ENCODE results near the gene HOXD8.

The HOXD8 gene

DNA sequence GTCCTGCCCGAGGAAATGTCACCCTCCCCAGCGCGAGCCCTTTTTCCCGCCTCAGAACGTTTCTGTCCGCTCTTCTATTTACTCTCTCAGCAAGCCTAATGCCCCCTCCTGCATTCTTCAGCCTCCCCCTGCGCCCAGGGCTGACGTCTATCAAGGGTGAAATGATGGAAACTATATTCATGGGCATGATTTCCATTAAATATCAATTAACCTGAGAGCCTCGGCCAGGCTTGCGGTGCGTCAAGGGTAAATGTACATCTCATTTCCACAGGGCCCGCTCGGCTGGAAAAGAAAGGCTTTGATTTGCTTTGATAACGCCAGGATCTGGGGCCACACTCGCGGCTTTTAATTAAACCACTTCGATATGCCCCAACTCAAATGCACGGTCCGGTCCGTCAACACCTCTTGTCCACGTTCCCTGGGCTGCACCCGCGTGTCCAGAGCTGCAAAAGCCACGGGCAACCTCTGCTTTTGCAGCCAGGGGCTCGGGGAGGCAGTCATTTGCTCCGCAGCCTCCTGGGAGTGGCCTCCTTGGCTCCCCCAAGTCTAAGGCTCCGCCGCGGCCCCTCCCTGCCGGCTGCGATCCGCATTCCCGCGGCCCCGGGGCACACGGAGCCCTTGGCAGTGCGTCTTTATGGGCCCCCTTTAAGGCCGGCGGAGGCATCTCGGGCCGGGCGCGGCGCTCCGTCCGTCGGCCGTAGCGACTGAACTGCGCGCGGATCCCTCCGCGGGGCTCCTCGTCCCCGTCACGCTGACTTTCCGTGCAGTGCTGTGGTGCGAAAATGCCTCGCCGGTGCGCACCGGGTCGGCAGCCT, at the start of gene HOXD8:
Gene HOXD8 (plus strand): TSS at position 724 of the 815 bp plus-strand sequence. CDS start 662 bp downstream, outside the sequence.
- no peak for DNase-seq

DNA sequence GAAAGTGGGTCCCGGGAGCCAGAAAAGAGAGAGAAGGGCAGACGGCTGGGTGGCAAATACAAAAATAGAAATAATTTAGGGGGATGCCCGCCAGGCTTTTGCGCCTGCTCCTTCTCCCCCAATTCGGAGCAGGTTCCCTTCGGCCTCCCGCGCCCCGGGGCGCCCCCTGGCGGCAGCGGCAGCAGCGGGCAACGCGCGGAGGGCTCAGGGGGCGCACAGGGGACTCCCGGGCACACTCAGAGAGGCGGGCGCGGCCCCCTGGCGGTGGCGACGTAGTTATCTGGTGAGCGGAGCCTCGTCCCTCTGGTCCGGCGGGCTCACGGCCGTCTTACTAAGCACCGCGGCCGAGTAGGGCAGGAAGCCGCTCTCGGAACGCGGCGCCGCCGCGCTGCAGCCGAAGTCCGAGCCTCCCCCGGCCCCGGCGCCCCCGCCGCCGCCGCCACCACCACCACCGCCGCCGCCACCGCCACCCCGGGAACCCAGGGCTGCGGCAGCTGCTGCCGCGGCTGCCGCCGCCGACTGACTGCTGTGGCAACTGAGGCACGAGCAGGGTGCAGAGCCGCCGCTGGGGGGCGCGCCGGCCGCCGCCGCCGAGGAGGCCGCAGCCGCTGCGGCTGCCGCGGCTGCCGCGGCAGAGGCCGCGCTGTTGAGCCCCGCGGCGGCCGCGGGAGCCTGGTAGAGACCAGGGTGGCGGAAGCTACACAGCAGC, 49.5 kb upstream of the HOXD8 start:
- peak; percentile 86 for DNase-seq

DNA sequence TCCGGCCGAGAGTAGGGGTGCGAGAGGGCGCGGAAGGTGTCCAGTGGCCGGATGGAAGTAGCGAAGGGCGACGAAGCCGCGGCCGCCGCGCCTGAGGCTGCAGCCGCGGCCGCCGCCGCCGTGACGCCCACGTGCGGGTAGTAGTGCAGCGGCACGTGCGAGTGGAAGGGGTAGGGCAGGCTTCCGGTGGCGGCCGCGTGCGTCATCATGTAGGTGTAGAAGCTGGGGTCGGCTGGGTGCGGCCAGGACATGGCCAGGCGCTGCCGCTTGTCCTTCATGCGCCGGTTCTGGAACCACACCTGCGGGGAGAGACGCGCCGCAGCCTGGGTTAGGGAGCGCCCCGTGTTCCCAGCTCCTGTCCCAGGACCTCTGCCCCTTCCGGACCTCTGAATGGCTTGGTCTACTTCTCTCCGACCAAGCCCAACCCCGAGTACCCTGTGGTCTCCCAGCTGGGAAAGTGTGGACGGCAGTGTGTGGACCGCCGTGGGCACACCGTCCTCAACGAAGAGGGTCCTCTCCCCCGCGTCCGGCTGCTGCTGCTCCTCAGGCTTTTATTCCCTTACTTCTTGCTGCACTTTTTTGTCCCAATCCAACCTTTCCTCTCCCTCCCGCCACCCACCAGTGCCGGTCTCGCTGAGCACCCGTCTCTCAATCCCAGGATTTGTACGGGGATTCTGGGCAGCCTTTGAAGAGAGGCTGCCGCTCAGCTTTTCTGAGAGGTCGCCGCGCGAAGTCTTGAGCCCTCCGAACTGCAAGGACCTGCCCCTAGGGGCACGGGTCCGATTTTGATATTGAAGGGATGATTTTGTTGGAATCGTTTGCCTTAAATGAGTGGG, 48.7 kb upstream of the HOXD8 start:
- no peak for DNase-seq

DNA sequence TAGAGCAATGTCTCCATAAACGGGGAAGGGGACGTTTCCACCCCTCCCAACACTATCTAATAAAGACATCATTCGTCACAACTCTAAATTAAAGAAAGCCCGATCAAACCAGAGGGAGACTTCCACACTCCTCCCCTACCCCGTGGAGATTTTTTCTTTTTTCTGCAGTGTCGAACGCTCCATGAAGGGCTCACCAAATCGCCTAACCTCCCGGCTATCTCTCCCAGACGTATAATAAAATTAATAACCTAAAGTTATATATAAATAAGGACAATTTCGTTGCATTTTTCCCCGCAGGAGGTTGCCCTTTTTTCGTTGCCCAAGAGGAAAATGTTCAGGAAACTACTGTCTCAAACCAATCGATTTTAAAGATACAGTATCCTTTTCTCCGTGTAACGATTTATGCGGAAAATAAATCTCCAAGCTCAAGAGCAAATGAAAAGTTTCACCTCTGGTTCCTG, 48.1 kb upstream of the HOXD8 start:
- DNase-seq = no peak

DNA sequence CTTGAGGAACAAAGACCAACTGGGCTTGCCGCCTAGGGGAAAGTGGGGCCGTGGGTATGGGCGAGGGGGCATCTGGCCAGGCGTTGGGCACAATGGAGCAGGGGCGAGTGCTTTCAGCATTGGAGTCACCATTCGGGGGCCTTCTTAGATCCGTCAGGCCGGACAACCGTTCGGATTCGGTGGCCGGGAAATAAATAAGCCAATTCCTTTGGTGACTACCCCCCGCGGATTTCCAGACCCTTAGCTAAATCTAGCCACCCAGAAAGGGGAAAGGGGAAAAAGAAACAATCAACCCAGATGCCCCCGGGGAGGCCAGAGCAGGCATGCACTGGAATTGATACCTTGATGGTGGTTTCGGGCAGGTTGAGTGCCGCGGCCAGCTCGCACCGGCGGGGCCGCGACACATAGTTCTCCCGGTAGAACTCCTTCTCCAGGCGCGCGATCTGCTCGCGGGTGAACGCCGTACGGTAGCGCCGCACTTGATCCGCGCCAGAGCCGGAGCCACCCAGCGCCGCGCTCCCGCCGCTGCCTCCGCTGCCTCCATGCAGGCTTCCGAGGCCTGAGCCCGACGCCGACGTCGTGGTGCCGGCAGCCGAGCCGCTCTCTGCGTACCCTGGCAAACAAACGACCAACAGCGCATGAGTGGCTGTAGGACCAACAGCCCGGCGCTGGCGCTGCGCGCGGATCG, 47.5 kb upstream of the HOXD8 start:
- no peak for DNase-seq

DNA sequence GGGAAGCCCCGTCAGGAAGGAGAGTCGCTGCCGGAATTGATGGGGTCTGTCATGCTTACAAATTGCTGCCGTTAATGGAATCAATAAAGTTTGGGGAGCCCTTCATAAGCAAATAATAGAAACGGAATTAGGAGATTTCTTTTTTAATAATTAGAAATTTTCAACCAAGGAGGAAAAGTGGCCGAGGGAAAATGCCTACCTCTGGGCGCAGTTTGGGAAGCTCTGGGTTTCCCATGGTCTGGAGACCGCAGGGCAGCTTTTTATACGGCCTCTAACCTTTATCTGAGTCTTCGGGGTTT, 47.0 kb upstream of the HOXD8 start:
- no peak for DNase-seq

DNA sequence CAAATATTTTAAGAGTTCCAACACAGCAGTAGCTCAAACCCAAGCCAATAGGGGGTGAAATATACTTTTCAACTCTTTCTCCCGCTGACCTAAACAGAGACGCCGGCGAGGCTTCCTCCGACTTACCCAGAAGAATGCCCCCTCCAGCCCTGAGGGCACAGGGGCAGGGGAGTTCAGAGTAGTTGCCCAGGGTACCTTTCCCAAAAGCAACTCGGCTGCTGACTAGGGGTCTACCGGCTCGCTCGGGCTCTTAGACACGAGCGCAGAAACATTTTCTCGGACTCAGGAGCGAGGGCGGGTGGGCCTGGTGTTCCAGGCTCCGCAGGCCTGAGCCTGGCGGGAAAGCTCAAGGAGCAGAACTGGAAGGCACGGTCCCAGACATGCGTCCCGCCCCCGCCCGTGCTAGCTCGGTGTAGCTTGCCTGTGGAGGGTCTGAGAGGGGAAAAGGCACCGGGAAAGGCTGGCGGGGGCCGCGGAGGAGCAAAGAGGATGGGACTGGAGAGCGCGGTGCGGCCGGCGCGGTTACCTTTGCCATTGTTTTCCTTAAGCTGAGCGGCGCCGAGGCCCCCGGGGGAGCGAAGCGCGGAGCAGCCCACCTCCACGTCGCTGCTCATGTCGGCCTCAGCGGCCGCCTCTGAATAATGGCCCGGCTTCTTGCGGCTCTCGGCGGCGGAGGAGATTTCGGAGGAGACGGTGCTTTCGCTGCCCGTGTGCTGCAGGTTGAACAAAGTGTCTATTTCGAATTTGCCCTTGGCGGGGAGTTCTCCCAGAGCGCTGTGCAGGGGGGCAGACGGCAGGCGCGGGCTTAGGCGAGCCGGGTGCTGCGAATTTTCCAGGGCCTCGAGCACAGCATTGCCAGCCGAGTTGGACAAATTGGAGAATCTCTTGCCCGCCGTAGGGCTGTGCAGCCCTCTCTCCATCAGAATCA, 46.4 kb upstream of the HOXD8 start:
- DNase-seq = no peak

DNA sequence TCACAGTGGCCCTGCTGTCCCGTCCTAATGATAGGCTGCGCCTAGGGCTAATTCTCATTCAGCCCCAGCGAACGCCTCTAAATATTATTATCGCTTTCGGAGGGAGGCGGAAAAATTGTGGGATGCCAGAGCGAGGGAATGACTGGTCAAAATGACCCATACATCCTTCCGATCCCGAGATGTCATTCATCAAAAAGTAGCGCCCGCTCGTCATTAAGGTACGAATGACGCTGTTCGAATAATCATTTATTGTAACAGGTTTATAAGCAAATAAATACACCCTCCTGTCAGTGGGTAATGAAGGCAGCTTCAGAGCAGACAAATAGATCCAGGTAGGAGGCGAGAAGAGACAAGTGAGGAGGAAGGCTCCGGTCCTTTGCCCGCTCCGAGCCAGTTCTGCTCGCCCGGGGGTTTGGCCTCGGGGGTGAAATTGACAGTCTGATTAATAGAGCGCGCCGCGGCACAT, 45.7 kb upstream of the HOXD8 start, which contains the start of gene EVX2:
Gene EVX2 (minus strand): TSS at position 167 of the 466 bp plus-strand sequence. CDS start 186 bp downstream, outside the sequence.
- no peak for DNase-seq

DNA sequence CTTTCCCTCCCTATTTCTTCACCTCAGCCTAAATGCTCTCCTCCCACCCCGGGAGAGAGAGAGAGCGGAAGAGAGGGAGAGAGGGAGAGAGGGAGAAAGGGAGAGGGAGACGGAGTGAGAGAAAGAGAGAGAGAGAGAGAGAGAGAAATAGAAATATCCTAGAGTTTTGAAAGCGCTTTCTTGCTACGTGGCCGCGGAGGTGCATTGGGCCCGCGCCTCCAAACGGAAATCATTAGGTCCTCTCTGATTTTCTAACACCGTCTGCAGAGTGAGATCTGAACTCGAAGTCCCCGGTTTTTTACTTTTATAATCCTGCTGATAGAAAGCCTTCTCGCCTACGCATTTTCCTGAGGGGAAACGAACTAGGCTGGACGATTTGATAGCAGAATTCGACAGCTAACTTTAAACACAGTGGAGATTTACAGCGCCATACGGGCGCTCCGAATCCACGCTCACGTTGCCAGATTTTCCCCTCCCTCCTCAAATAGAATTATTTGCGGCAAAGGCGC, 44.8 kb upstream of the HOXD8 start:
- DNase-seq = no peak

DNA sequence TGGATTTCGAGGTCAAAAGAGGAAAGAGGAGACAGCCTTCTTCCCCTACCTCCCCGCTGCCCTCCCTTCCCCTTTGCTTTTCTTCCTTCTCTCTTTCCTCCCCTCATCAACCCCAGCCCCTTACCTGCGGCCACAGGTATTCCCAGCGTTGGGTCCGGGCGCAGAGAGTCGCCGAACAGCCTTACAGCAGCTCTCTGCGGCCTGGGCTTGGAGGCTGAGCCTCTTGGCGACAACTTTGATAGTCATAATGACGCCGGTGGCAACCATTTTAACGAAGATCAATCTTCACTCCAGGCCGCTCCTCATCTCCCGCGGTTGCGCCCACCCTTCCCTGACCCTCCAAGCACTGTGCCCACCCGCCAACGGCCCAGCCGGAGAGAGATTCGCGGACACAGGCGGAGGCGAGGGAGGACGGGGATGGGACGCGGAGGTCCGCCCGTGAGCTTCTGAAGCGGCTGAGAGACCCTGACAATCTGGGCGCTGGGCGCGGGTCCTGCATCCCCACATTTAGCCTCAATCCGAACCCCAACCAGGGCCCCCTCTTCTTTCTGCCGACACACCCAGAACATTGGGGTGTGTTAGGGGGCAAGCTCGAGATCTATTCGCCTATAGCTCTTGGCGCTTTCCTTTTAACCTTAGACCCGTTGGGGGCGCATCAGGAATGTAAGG, 44.3 kb upstream of the HOXD8 start:
- no peak for DNase-seq

DNA sequence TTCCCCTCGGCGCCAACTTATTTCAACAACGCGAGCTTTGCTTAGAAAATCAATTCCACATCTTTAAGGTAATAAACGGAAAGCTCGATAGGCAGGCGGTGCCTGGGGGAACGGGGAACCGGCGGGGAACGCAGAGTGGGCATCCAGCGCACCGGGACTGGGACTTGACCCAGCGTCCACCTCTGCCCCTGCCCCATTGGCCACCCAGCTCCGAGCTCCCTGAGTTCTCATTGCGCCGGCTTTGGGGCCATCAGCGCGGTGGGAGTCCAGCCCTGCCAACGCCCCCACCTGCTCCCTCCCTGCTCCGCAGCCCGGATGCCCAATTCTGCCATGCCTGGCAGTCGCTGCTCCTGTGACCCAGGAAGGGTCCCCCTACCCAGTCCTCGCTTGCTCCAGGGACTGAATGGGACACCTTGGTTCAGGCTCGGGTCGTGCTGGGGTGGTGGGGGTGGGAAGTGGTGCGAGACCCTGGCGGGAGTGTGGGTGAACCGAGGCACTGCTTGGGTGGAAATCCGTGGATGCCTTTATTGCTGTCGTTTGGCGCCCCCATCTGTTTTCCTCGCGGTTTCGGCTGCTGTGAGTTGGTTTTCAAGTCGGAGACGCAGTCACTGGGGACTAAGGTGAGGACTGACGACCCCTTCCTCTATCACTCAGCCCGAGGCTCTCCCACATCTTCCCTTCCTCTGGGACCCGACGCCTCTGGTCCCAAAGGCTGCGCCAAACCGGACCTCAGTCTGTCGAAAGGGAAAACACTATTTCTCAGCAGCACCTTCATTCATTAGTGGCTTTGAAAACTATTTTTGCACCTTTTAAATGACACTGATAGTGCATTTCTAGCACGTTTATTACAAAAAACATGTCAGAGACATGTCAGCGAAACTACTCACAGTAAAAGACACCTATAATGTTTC, 43.4 kb upstream of the HOXD8 start:
- DNase-seq = peak; percentile 38

DNA sequence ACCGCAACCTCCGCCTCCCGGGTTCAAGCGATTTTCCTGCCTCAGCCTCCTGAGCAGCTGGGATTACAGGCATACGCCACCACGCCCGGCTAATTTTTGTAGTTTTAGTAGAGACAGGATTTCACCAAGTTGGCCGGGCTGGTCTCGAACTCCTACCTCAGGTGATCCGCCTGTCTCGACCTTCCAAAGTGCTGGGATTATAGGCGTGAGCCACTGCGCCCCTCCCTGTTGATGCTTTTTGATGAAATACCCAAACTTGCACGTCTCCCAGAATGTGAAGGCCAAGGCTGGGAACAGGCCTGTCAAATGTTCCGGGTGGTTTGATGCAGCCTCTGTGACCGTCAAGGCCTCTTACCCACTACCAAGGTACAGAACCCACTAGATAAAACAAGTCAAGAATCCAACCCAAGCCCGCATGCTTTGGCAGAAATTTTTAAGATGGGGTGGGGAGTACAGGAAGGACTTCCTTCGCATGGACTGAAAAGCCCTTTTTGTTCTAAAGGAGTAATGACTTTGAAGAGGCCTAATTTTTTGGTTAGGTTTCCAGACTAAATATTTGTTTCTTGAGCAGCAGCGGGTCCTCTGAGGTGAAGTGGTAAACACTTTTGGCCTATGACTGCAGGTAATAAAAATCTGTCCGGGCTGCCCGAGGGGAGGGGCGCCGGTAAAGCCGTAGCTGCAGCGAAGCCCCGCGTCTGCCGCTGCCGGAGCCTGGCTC, 42.0 kb upstream of the HOXD8 start:
- DNase-seq = no peak

DNA sequence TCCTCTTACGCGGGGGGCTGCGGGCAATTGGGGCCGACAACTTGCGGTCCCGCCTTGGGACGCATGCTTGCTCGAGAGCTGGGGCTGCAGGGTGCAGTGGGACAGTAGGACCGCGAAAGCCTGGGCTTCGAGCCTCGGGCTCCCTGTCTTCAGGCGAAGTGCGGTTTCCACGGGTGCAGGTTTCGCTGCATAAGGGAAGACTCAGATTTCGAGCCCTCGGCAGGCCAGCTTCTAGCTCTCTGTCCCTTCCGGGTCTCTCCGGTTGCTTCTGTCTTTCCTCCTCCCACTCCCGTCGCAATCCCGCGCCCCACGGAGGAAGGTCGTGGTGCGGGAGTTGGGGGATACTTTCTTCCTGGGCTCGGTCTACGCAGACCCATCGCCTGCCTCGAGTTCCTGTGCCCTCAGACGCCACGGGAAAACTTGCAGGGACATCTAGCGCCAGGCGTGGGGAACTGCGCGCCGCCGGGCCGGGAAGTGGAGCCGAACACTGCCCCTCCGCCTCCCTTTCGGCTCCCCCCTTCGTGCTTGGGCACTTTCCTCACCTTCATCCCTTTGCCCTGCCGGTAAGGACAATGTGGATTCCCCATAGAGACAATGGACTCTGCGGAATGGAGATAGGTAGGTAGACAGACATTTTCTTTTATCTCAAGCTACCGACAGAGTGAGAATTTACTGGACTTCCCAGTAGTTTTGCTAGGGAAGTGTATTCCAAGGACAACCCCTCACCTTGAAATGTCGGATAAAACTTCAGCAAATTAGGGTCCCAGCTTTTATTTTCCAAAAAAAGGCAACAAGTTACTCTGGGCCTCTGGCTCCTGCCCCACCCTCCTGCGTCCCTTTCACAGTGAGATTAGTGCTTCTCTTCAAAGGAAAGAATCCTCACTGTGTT, 41.2 kb upstream of the HOXD8 start:
- DNase-seq = peak; percentile 61

DNA sequence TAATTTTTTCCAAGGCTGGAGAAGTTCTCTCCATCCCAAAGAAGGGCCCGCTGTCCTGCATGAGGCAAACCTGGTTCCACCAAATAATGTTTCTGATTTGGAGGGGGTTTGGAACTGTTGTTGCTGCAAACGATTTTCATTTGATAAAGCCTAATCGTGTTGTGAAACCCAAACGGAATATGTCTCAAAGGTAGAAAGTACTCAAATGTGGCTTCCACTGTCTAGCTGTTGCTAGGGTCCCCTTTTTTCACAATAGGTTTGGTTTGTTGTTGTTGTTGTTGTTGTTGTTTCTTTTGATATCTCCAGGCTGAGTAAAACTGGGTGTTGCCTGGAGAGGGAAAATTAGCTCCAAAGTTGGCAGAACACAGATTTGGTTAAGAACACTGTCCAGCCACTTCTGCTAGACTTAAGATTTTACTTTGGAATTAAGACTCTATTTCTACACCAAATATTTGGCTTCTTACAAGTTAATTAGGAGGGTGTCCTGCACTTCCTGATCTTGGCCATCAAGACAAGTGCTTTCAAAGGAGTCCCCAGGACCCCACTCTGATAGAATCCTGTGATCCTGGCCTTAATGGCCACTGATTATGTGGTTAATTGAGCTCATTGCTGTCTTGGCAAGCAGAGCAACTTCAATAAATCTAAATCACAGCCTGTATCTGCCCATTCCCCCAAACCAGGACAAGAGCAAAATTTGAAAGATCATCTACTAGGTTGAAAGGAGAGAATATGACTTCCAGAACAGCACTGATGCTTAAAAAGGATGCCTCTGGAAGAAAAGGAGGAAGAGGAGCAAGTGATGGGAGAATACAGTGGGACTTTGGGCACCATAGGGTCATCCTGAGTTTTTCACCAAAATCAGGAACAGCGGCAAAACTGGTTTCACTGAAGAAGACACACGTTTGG, 40.3 kb upstream of the HOXD8 start:
- DNase-seq = no peak

DNA sequence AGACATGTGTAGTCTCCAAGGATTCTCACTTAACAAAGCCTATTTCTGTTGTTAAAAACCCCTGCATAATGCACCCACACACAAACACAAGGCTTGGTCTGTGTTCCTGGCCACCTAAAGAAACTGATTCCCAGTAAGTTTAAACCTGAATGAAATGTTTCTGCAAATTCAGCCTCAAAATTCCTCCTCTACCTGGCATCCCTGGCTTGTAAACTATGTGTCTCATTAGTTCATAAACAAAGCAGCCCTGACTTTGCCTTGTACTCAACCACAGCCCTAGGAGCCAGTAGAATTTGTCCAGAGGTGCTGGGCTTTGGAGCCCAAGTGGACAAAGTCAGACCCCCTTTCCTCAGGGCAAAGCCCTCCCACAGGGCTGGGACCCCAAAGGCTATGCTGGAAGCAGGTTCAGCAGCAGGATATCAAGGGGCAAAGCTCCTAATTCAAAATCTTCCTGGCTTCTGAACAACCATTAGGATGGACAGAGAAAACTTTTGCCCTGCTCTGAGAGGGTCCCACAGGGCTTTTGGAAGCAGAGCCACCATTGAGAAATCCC, 39.6 kb upstream of the HOXD8 start:
- no peak for DNase-seq

DNA sequence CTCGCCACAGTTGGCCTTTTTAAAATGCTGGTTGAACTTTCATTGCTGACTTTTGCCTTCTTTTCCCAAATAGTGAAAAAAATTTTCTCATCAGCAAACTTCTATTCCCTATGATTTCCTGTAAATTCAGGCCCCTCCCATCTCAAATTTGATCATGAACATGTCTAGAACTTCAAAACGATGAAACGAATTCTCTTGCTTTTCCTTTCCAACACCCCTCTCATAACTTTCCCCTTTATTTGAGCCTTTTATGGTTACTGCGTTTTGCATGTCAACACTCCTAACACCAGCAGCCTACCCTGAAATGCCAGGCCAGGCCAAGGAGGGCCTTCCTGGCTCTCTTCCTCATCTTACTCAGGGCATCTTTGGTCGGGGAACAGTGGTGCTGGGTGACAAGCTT, 38.6 kb upstream of the HOXD8 start:
- DNase-seq = no peak
